HG02840 (cell line): ENCODE measurements around the gene ZNF124.

Source experiments
- ATAC-seq: cut with Tn5 transposase; IDR thresholded peaks from one replicate; pipeline ENCODE4 v1.9.1; 2021; ENCODE audit warnings: mild to moderate bottlenecking, moderate library complexity, moderate number of reproducible peaks; ENCODE audit not compliant: unreplicated experiment, low FRiP score

Gene ZNF124

GRCh38 chr1:247114351-247115140 is 57.3 kb downstream of the ZNF124 start:
- no peak for ATAC-seq

- ATAC-seq, result no peak
These were observed 58.0 kb downstream of the ZNF124 start for GRCh38 chr1:247113733-247114271.

GRCh38 chr1:247113094-247113497 is 58.7 kb downstream of the ZNF124 start:
- ATAC-seq, result no peak

- ATAC-seq, result no peak
These were observed 59.4 kb downstream of the ZNF124 start for GRCh38 chr1:247112479-247112781.

GRCh38 chr1:247111700-247112478 is 59.9 kb downstream of the ZNF124 start:
- ATAC-seq, result no peak

GRCh38 chr1:247111259-247111699 is 60.5 kb downstream of the ZNF124 start:
- no peak for ATAC-seq

- ATAC-seq, result no peak
These were observed 61.1 kb downstream of the ZNF124 start for GRCh38 chr1:247110627-247111258.

GRCh38 chr1:247107694-247108093 is 64.1 kb downstream of the ZNF124 start:
- no peak for ATAC-seq

GRCh38 chr1:247105966-247106365 is 65.9 kb downstream of the ZNF124 start:
- ATAC-seq, result no peak
